Psoas muscle (tissue), 8 donors: ENCODE results near the gene PRPF6. TPM values are rescaled to one million over a fixed set of nuclear protein-coding genes. Genes with fewer than 3 reads are reported as not detected.

Source experiments
- ATAC-seq, 4 donors: fragments of 200-7000 bp; cut with Tn5 transposase; one replicate each; pipeline ENCODE4 v1.9.1; 2020; ENCODE audit warnings: moderate library complexity in 3 of 4, mild to moderate bottlenecking in 2 of 4
- DNase-seq, 2 donors: peaks; one replicate each; pipeline ENCODE4 v3.0.0-alpha.2; 2020
- H3K27ac ChIP-seq: fragments of 200-600 bp; one replicate; pipeline ENCODE4 v1.8.0; 2022
- H3K27me3 ChIP-seq, 3 donors: fragments of 200-600 bp in 1 of 3; one replicate each; pipeline versions ENCODE4 v1.6.1 to v1.8.0; 2013 to 2022; ENCODE audit warnings: low read length in 2 of 3, mild to moderate bottlenecking in 2 of 3, moderate library complexity in 1 of 3; ENCODE audit not compliant: insufficient read depth in 3 of 3
- H3K36me3 ChIP-seq, 2 donors: fragments of 200-600 bp in 1 of 2; one replicate each; pipeline versions ENCODE4 v1.6.1 to v1.8.0; 2013 to 2022; ENCODE audit warnings: low read depth in 1 of 2, mild to moderate bottlenecking in 1 of 2, moderate library complexity in 1 of 2; ENCODE audit not compliant: insufficient read depth in 1 of 2
- H3K4me1 ChIP-seq: fragments of 200-600 bp; one replicate; pipeline ENCODE4 v1.8.0; 2022
- H3K4me3 ChIP-seq: fragments of 200-600 bp; one replicate; pipeline ENCODE4 v1.8.0; 2022; ENCODE audit warnings: mild to moderate bottlenecking
- H3K9me3 ChIP-seq: fragments of 200-600 bp; one replicate; pipeline ENCODE4 v1.8.0; 2022
- WGBS, 3 donors: extraction: QIAGEN DNeasy Blood & Tissue Kit; methylation state at CpG; one replicate each; pipeline versions ENCODE4 v1.1.6 to v1.1.7; 2013; 5-methylcytosine and 5-hydroxymethylcytosine counted together
- intact Hi-C, 2 donors: fragments of 100-400 bp; cut with DNase I; formaldehyde crosslinking; loops; one replicate each; pipeline versions ENCODE4 v1.11.0 to v1.14.2; 2022
- polyA plus RNA-seq, 3 donors: library from polyadenylated mRNA; stranded (reverse); fragments of 200-250 nt; gene quantifications; one replicate each; pipeline ENCODE4 v1.2.3, GENCODE V29; 2013
- total RNA-seq, 4 donors: library from RNA; stranded (reverse); fragmentation: NEBNext Ultra II Directional in 2 of 4; extraction: Animal tissue kit (Norgen Biotek cat#: 25700) in 2 of 4; gene quantifications; one replicate each; pipeline versions ENCODE4 v1.2.1 to v1.2.4, GENCODE V29; 2021 to 2023
- TF ChIP-seq, protein P1 (sequence below): fragments of 200-600 bp; IDR thresholded peaks from one replicate; pipeline ENCODE4 v1.8.0; 2022; ENCODE audit warnings: antibody characterized with exemption
- donor health status: healthy with polysubstance abuse.
- donor health status: DM: no; HTN: no; CAD: no; lungs with moderate emphysema.
- donor health status: Bipolar disorder and iron deficiency.
- donor health status: healthy.
- donor health status: DM: yes; HTN: yes; CAD: no.
- donor health status: DM: no; HTN: no; CAD: no.
- donor health status: DM: no; HTN: no; CAD: no.
- donor health status: DM: yes; HTN: yes; CAD: no.

Gene PRPF6
- total and polyA plus RNA-seq, 7 donors, result 38.8 to 75.4 (median 56.8) TPM

DNA sequence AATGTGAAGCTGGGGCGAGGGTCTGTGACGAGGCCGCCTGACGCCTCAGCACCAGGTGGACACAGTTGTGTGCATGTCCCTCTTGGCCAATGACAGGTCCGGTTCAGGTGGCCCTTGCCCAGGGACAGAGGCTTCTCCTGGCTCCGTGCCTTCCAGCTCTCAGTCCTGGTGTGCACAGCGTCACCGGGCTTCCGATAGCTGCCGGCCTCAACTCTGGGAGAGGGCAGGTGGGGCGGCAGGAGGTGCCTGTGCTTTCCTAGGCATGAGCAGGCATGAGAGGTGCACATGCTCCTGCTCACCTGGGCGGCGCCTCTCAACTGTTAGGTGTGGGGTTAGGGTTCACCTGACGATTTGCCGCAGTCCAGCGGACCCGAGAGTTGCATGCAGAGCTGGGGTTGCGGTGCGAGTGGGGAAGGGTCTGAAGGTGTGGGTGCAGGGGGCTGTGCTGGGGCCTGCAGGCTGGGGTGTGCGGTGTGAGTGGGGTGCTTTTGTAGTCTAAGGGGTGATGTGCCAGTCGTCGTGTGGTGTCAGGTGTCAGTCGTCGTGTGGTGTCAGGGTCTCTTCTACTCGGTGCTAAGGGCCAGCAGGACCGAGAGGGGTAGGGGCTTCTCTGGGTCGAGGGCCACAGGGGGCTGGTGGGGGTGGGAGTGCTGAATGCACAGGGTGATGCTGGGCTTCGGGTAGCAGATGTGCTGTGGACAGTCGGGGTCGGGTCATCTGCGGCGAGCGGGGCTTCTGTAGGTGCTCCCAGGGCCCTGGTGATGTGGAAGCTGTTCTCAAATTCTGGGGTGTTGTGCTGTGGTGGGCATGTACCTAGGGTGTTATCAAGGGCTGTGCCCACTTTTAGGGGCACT lies 72.3 kb downstream of the PRPF6 start:
- Histone ChIP-seq H3K27ac (peak overlapping the region; percentile 65), H3K27me3 (peaks cover 0 to 39% (median 17%) of the 10 kb centered on the region in 3 donors), H3K4me1 (no peaks in the 10 kb centered on the region), H3K9me3 (no peaks in the 10 kb centered on the region), H3K36me3 (no peaks in the 10 kb centered on the region), H3K4me3 (peak overlapping the region; percentile 18)
- TF ChIP-seq, protein P1, sequence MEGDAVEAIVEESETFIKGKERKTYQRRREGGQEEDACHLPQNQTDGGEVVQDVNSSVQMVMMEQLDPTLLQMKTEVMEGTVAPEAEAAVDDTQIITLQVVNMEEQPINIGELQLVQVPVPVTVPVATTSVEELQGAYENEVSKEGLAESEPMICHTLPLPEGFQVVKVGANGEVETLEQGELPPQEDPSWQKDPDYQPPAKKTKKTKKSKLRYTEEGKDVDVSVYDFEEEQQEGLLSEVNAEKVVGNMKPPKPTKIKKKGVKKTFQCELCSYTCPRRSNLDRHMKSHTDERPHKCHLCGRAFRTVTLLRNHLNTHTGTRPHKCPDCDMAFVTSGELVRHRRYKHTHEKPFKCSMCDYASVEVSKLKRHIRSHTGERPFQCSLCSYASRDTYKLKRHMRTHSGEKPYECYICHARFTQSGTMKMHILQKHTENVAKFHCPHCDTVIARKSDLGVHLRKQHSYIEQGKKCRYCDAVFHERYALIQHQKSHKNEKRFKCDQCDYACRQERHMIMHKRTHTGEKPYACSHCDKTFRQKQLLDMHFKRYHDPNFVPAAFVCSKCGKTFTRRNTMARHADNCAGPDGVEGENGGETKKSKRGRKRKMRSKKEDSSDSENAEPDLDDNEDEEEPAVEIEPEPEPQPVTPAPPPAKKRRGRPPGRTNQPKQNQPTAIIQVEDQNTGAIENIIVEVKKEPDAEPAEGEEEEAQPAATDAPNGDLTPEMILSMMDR, result no peak
- intact Hi-C loops, result no loop called here
- ATAC-seq, result no peak
- 71 to 73% (median 72%) methylated on average over 31 to 33 of the region's 33 CpGs for WGBS, 3 donors
- no peak for DNase-seq

DNA sequence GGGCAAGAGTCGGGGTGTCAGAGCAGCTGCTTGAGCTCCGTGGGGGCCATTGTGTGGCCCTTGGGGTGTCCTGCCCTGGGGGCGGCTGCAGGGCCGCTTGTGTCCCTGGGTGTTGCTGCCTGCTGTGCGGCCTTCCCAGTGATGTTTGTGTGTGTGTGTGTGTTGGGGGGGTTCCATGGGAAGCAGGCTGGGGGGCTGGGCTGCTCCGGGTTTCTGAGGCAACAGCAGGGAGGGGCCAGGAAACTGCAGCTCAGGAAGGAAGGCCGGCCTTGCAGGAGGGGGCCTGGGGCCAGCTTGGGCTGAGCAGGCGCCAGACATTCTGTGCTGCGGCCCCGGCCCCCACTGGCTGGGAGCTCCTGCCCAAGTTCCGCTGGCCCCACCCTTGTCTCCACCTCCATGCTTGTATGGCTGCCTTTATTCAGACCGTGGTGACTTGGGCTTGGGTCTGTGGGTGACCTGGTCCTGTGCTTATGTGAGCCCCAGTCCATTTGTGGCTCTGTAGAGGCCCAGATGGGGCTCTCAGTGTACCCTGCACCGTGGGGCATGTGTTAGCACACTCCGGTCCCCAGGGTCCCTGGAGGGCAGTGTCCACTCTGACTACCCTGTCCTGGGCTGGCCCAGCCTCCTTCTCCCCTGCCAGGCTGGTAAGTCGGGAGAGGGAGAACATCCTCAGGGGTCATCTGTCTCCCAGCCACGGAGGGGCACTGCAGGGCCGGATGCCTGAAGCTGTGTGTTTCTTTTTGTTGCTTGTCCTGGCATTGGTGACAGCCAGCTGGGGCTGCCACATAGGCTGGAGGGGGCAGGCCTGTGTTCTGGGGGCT lies 73.1 kb downstream of the PRPF6 start:
- H3K4me1 ChIP-seq, result no peaks in the 10 kb centered on the region
- no peaks in the 10 kb centered on the region for H3K9me3 ChIP-seq
- TF ChIP-seq, protein P1, result no peak
- H3K27me3 ChIP-seq, result peaks cover 0 to 31% (median 11%) of the 10 kb centered on the region in 3 donors
- H3K36me3 ChIP-seq, result no peaks in the 10 kb centered on the region
- peak in 3 of 4 donors; percentile 16 to 21 (median 20) for ATAC-seq
- WGBS, 3 donors, result 31 to 34% (median 32%) methylated on average over 15 to 17 of the region's 17 CpGs
- intact Hi-C loops, result no loop called here
- H3K27ac ChIP-seq, result peak overlapping the region; percentile 68
- DNase-seq, result peak; percentile 61 to 78
- H3K4me3 ChIP-seq, result peak overlapping the region; percentile 33

DNA sequence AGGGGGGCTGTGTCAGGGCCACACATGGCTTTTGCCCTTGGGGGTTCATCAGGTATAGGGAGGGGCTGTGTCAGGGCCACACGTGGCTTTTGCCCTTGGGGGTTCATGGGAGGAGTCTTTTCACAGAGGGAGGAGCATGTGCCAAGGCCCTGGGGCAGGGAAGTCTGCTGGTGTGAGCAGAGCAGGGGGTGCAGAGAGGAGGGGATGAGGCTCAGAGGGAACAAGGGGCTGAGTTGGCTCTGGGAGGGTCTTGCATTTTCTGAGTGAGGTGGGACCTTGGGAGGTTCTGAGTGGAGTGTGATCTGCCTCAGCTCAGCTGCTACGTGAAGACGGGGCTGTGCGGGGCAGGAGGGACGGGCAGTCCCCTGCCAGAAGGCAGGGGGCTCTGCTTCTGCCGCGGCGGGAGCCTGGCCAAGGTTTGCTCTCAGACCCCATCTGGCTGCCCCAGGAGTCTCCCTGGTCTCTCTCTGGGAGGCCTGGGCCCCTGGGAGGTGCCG lies 74.5 kb downstream of the PRPF6 start:
- intact Hi-C loops, result no loop called here

DNA sequence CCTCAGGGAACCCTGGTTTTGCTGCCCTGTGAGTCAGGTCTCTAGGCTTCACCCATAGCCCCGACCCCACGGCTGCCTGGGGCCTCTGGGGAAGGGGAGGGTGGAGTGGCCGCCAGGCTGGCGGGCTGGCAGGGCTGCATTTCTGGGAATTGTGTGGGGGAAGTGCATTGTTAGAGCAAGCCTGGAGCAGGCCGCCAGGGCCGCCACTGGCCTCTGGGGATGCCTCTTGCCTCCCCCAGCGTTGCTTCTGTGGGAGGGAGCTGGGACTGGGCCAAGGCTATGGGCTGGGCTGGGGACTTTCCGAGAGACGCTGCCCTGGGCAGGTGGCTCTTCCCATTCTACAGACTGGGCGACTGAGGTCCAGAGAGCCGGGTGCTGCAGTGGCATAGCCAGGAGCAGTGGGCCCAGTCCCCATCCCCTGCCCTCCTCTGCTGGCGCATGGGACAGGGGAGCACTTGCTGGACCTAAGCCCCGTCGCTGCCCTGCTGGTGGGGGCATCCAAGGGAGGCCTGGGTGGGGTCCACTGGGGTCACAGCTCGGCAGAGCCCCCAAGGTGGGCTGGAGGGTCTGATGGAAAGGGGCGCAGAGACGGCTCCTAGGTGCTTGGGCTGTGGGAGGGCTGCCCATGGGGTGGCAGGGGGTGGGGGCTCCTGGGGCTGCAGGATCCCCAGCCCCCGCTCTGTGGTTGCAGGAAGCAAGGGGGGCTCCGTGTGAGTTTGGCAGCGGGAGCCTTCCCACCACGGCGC lies 75.1 kb downstream of the PRPF6 start:
- Histone ChIP-seq H3K9me3 (no peaks in the 10 kb centered on the region), H3K4me3 (peak overlapping the region; percentile 44), H3K27me3 (peaks cover 0 to 13% (median 0%) of the 10 kb centered on the region in 3 donors), H3K27ac (peak overlapping the region; percentile 68), H3K4me1 (no peaks in the 10 kb centered on the region), H3K36me3 (no peaks in the 10 kb centered on the region)
- ATAC-seq, result peak; percentile 9 to 29 (median 16)
- intact Hi-C loops, result no loop called here
- peak; percentile 47 to 75 for DNase-seq
- TF ChIP-seq, protein P1, result no peak
- WGBS, 3 donors, result 38 to 42% (median 40%) methylated on average over 17 to 22 of the region's 22 CpGs

More for the DNA sequence above, 74.5 kb downstream of the PRPF6 start:
- TF ChIP-seq, protein P1, result no peak
- Histone ChIP-seq H3K4me3 (peak overlapping the region; percentile 24), H3K9me3 (no peaks in the 10 kb centered on the region), H3K4me1 (no peaks in the 10 kb centered on the region), H3K36me3 (no peaks in the 10 kb centered on the region), H3K27ac (peak overlapping the region; percentile 68), H3K27me3 (peaks cover 0 to 19% (median 3%) of the 10 kb centered on the region in 3 donors)
- ATAC-seq (no peak), DNase-seq (no peak)
- WGBS, 3 donors, result 41 to 62% (median 61%) methylated on average over 8 to 9 of the region's 9 CpGs
